PC-3 (cell line): ENCODE measurements around the gene MMP15.

Experiments used
- EZH2 ChIP-seq: fragments of 300-600 bp; sonication (generic); IDR thresholded peaks from one replicate; pipeline ENCODE4 v1.6.1; 2017; ENCODE audit warnings: antibody characterized with exemption, mild to moderate bottlenecking, low read length; ENCODE audit not compliant: unreplicated experiment
- TF ChIP-seq, protein P1 (sequence below): fragments of 300-600 bp; sonication (generic); conservative IDR thresholded peaks from 2 replicates; pipeline ENCODE4 v1.5.1; 2017; ENCODE audit warnings: antibody characterized with exemption, low read depth, mild to moderate bottlenecking, low read length

DNA sequence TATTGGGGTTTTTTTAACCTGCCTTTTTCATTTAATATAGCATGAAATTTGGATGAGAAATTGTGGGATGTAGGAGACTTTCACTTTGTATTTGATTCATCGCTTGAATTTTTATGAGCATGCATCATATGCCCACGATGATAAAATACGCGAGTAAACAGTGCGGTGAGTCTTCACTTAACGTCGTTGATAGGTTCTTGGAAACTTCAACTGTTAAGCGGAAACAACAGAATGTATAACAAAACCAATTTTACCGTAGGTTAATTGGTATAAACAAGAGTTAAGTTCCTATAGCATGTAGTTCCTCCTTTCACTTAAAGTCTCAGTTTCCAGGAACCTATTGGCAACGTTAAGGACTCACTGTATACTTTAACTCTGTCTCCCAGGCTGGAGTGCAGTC is 28.7 kb downstream of the MMP15 start:
- no peak for TF ChIP-seq EZH2
- TF ChIP-seq, protein P1, sequence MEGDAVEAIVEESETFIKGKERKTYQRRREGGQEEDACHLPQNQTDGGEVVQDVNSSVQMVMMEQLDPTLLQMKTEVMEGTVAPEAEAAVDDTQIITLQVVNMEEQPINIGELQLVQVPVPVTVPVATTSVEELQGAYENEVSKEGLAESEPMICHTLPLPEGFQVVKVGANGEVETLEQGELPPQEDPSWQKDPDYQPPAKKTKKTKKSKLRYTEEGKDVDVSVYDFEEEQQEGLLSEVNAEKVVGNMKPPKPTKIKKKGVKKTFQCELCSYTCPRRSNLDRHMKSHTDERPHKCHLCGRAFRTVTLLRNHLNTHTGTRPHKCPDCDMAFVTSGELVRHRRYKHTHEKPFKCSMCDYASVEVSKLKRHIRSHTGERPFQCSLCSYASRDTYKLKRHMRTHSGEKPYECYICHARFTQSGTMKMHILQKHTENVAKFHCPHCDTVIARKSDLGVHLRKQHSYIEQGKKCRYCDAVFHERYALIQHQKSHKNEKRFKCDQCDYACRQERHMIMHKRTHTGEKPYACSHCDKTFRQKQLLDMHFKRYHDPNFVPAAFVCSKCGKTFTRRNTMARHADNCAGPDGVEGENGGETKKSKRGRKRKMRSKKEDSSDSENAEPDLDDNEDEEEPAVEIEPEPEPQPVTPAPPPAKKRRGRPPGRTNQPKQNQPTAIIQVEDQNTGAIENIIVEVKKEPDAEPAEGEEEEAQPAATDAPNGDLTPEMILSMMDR: no peak
